Natural killer cell (primary cell): ENCODE data around the gene LEAP2. TPM values are rescaled to one million over a fixed set of nuclear protein-coding genes. Genes with fewer than 3 reads are reported as not detected.

ENCODE experiments used
- ATAC-seq, 3 donors: fragments of 150-1000 bp in 2 of 3; fragments of 200-7000 bp in 1 of 3; cut with Tn5 transposase; 1 replicate in 1 of 3; 2 replicates in 2 of 3; pipeline ENCODE4 v1.10.0; 2021; ENCODE audit warnings: mild to moderate bottlenecking in 2 of 3, moderate library complexity in 2 of 3
- DNase-seq, 2 donors: peaks; one replicate each; pipeline versions ENCODE4 v3.0.0 to v3.0.0-alpha.2; 2013 to 2021; ENCODE audit warnings: mixed read lengths in 1 of 2
- H3K27ac ChIP-seq: one replicate; pipeline ENCODE4 v1.5.1; 2013; ENCODE audit warnings: mild to moderate bottlenecking, low read length
- H3K27me3 ChIP-seq: one replicate; pipeline ENCODE4 v1.6.1; 2013; ENCODE audit warnings: low read length; ENCODE audit not compliant: control insufficient read depth, insufficient read depth
- H3K36me3 ChIP-seq: one replicate; pipeline ENCODE4 v1.6.1; 2013; ENCODE audit warnings: low read length; ENCODE audit not compliant: control insufficient read depth, insufficient read depth
- H3K4me1 ChIP-seq: one replicate; pipeline ENCODE4 v1.6.1; 2013; ENCODE audit warnings: low read length; ENCODE audit not compliant: control insufficient read depth, insufficient read depth
- H3K4me3 ChIP-seq: one replicate; pipeline ENCODE4 v1.5.1; 2013; ENCODE audit warnings: low read length
- H3K9me3 ChIP-seq: one replicate; pipeline ENCODE4 v1.6.1; 2013; ENCODE audit warnings: low read length; ENCODE audit not compliant: control insufficient read depth, insufficient read depth
- H3K27ac Mint-ChIP-seq, 2 donors: one replicate each; pipeline ENCODE4 v1.8.0; 2022; ENCODE audit warnings: mild to moderate bottlenecking in 2 of 2, mixed read lengths in 2 of 2, moderate library complexity in 1 of 2
- H3K27me3 Mint-ChIP-seq, 2 donors: one replicate each; pipeline ENCODE4 v1.8.0; 2022; ENCODE audit warnings: low read depth in 2 of 2, mixed read lengths in 2 of 2
- H3K36me3 Mint-ChIP-seq: one replicate; pipeline ENCODE4 v1.8.0; 2022; ENCODE audit warnings: mixed read lengths
- H3K4me1 Mint-ChIP-seq, 2 donors: one replicate each; pipeline ENCODE4 v1.8.0; 2022; ENCODE audit warnings: mixed read lengths in 2 of 2
- H3K4me3 Mint-ChIP-seq: one replicate; pipeline ENCODE4 v1.8.0; 2022; ENCODE audit warnings: mild to moderate bottlenecking, moderate library complexity, mixed read lengths
- H3K9me3 Mint-ChIP-seq, 2 donors: one replicate each; pipeline ENCODE4 v1.8.0; 2022; ENCODE audit warnings: mixed read lengths in 2 of 2
- CTCF ChIP-seq: fragments of 200-600 bp; IDR thresholded peaks from one replicate; pipeline ENCODE4 v1.8.0; 2022; ENCODE audit warnings: antibody characterized with exemption
- WGBS: methylation state at CpG from one replicate; pipeline ENCODE4 v1.1.7; 2013; ENCODE audit warnings: missing lambda C conversion rate; ENCODE audit not compliant: insufficient coverage; 5-methylcytosine and 5-hydroxymethylcytosine counted together
- intact Hi-C: fragments of 100-400 bp; cut with micrococcal nuclease; formaldehyde crosslinking; loops from one replicate; pipeline ENCODE4 v1.14.2; 2022
- total RNA-seq, 4 donors: library from RNA; stranded (reverse); fragments of 120-200 nt in 1 of 4; gene quantifications; one replicate each; pipeline versions ENCODE4 v1.2.3 to v1.2.4, GENCODE V29; 2013 to 2022

The LEAP2 gene
- total RNA-seq, 3 donors from 2014 or later (not counting 1 experiment from before 2014, with no cell fraction given) = 0.70 to 1.3 (median 1.2) TPM

- H3K27ac ChIP-seq = no peak overlapping the region
- Mint-ChIP-seq H3K4me3 (no peak overlapping the region), H3K27ac (peak overlapping the region; percentile 13 to 54), H3K36me3 (peaks cover 22% of the 10 kb centered on the region), H3K27me3 (no peaks in the 10 kb centered on the region), H3K4me1 (peaks cover 4 to 20% of the 10 kb centered on the region in 2 donors), H3K9me3 (no peaks in the 10 kb centered on the region)
- TF ChIP-seq CTCF = no peak
- H3K4me3 ChIP-seq = no peak overlapping the region
- H3K27me3 ChIP-seq = no peaks in the 10 kb centered on the region
- H3K4me1 ChIP-seq = no peaks in the 10 kb centered on the region
- WGBS = 85% methylated on average over 7 of the region's 7 CpGs
- no peak for ATAC-seq
- intact Hi-C loops = no loop called here
- H3K36me3 ChIP-seq = peaks cover 69% of the 10 kb centered on the region
- no peaks in the 10 kb centered on the region for H3K9me3 ChIP-seq
- no peak for DNase-seq
Observed at GRCh38 chr5:132896685-132897084, 23.2 kb downstream of the LEAP2 start.

DNA sequence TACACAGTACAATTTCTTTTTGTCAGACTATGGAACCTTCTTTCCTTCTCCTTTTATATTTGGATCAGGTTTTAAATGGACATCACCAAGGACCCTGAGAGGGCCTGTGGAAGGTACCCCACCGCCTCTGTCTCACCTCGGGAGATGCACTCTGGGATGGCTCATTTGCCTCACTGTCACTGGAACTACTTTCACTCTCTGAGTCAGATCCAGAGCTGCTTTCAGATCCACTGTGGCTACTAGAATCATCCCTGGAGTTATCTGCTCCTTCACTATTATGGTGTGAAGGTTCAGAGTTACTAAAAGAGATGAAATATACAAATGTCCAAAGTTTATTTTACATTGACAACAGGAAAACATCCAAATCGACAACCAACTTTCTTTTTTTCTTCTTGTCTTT is 24.6 kb downstream of the LEAP2 start:
- DNase-seq (no peak), ATAC-seq (no peak)
- H3K27me3 Mint-ChIP-seq = no peaks in the 10 kb centered on the region
- no peak overlapping the region for H3K4me3 Mint-ChIP-seq
- no peaks in the 10 kb centered on the region for H3K9me3 Mint-ChIP-seq
- peaks cover 2 to 20% of the 10 kb centered on the region in 2 donors for H3K4me1 Mint-ChIP-seq
- intact Hi-C loops = no loop called here
- Histone ChIP-seq H3K4me1 (no peaks in the 10 kb centered on the region), H3K9me3 (no peaks in the 10 kb centered on the region), H3K27me3 (no peaks in the 10 kb centered on the region), H3K4me3 (no peak overlapping the region), H3K36me3 (peaks cover 60% of the 10 kb centered on the region), H3K27ac (no peak overlapping the region)
- 78% methylated on average over 3 of the region's 3 CpGs for WGBS
- H3K27ac Mint-ChIP-seq = no peak overlapping the region
- TF ChIP-seq CTCF = no peak
- peaks cover 22% of the 10 kb centered on the region for H3K36me3 Mint-ChIP-seq

DNA sequence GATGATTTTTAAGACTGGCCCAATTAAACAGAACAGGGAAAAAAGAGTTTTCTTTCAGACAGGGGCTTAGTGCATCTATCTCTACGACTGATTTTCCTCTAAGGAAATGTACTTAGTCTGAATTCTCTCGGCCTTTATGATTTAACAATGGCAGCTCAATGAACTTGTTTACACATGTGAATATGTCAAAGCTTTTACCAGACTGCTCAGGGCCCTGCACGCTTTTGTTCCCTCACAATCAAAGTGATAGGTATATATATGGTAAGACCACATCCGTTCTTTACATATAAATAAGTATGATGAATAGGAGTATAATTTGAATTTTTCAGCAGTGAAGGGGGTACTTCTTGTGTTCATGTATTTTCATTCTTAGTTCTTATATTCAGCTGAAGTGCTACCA is 27.6 kb downstream of the LEAP2 start:
- H3K9me3 Mint-ChIP-seq = no peaks in the 10 kb centered on the region
- Histone ChIP-seq H3K36me3 (peaks cover 40% of the 10 kb centered on the region), H3K4me1 (no peaks in the 10 kb centered on the region), H3K9me3 (no peaks in the 10 kb centered on the region), H3K27me3 (no peaks in the 10 kb centered on the region), H3K4me3 (no peak overlapping the region), H3K27ac (no peak overlapping the region)
- DNase-seq (no peak), ATAC-seq (no peak)
- TF ChIP-seq CTCF = no peak
- no peaks in the 10 kb centered on the region for H3K27me3 Mint-ChIP-seq
- H3K36me3 Mint-ChIP-seq = peaks cover 17% of the 10 kb centered on the region
- H3K4me3 Mint-ChIP-seq = no peak overlapping the region
- intact Hi-C loops = no loop called here
- H3K27ac Mint-ChIP-seq = peak overlapping the region in 1 of 2 donors; percentile 29
- whole genome bisulfite sequencing = 78% methylated on average over 3 of the region's 4 CpGs
- peaks cover 19 to 30% of the 10 kb centered on the region in 2 donors for H3K4me1 Mint-ChIP-seq

GRCh38 chr5:132901730-132902129 is 28.3 kb downstream of the LEAP2 start:
- peaks cover 33% of the 10 kb centered on the region for H3K36me3 ChIP-seq
- H3K4me3 ChIP-seq = no peak overlapping the region
- WGBS = 98% methylated on average over 3 of the region's 3 CpGs
- no peaks in the 10 kb centered on the region for H3K27me3 ChIP-seq
- intact Hi-C loops = no loop called here
- ATAC-seq (no peak), DNase-seq (no peak)
- H3K4me1 ChIP-seq = no peaks in the 10 kb centered on the region
- H3K4me1 Mint-ChIP-seq = peaks cover 19 to 24% of the 10 kb centered on the region in 2 donors
- peak overlapping the region in 1 of 2 donors; percentile 48 for H3K27ac Mint-ChIP-seq
- H3K27ac ChIP-seq = no peak overlapping the region
- no peaks in the 10 kb centered on the region for H3K9me3 ChIP-seq
- H3K4me3 Mint-ChIP-seq = no peak overlapping the region
- H3K9me3 Mint-ChIP-seq = no peaks in the 10 kb centered on the region
- peaks cover 10% of the 10 kb centered on the region for H3K36me3 Mint-ChIP-seq
- TF ChIP-seq CTCF = no peak
- H3K27me3 Mint-ChIP-seq = no peaks in the 10 kb centered on the region
